Kidney (tissue), 14 donors: Measurements from ENCODE around the gene KIAA1614. TPM values are rescaled to one million over a fixed set of nuclear protein-coding genes. Genes with fewer than 3 reads are reported as not detected.

Experiments
- DNase-seq, 5 donors: peaks; one replicate each; pipeline ENCODE4 v3.0.0-alpha.2; 2013 to 2020
- FAIRE-seq: peaks from 2 replicates; lab custom pipeline; 2012; peaks lifted over from hg19 to GRCh38; lab: Jason Lieb, UNC
- H3K27ac ChIP-seq, 2 donors: one replicate each; pipeline ENCODE4 v1.7.0; 2013; ENCODE audit warnings: low read depth in 2 of 2, low read length in 2 of 2, inconsistent platforms in 1 of 2
- H3K27me3 ChIP-seq: one replicate; pipeline ENCODE4 v1.7.1; 2013; ENCODE audit warnings: low read length, inconsistent platforms; ENCODE audit not compliant: control insufficient read depth, insufficient read depth
- H3K36me3 ChIP-seq, 3 donors: one replicate each; pipeline versions ENCODE4 v1.7.0 to v1.7.1; 2013; ENCODE audit warnings: low read length in 3 of 3, control low read depth in 1 of 3, inconsistent platforms in 1 of 3; ENCODE audit not compliant: insufficient read depth in 3 of 3, control insufficient read depth in 2 of 3
- H3K4me1 ChIP-seq, 3 donors: one replicate each; pipeline versions ENCODE4 v1.7.0 to v1.7.1; 2013; ENCODE audit warnings: low read length in 3 of 3, inconsistent platforms in 1 of 3, low read depth in 1 of 3; ENCODE audit not compliant: control insufficient read depth in 2 of 3, insufficient read depth in 2 of 3
- H3K4me3 ChIP-seq, 3 donors: one replicate each; pipeline versions ENCODE4 v1.7.0 to v1.8.1; 2013; ENCODE audit warnings: low read length in 3 of 3, control low read depth in 1 of 3, inconsistent platforms in 1 of 3
- H3K9ac ChIP-seq, 3 donors: one replicate each; pipeline versions ENCODE4 v1.7.0 to v1.7.1; 2013; ENCODE audit warnings: low read length in 3 of 3, control low read depth in 1 of 3, inconsistent platforms in 1 of 3
- H3K9me3 ChIP-seq, 3 donors: one replicate each; pipeline versions ENCODE4 v1.7.0 to v1.7.1; 2013; ENCODE audit warnings: low read length in 3 of 3, control low read depth in 1 of 3, inconsistent platforms in 1 of 3; ENCODE audit not compliant: control insufficient read depth in 2 of 3, insufficient read depth in 1 of 3
- intact Hi-C: fragments of 100-400 bp; cut with DNase I; formaldehyde crosslinking; loops from one replicate; pipeline ENCODE4 v1.11.1; 2022
- polyA plus RNA-seq: library from polyadenylated mRNA; stranded (reverse); fragments of 350-450 nt; fragmentation: Illumina TruSeq; extraction: RNeasy Lipid Tissue Mini Kit (QIAGEN cat#74804); gene quantifications from one replicate; pipeline ENCODE4 v1.2.3, GENCODE V29; 2014; ENCODE audit warnings: low read depth, low replicate concordance; ENCODE audit not compliant: insufficient read depth
- total RNA-seq: library from RNA; stranded (reverse); fragmentation: NEBNext Ultra II Directional; extraction: Animal tissue kit (Norgen Biotek cat#: 25700); gene quantifications from one replicate; pipeline ENCODE4 v1.2.1, GENCODE V29; 2021
- TF ChIP-seq, protein P1 (sequence below): IDR thresholded peaks from 3 replicates; pipeline ENCODE4 v1.5.1; 2012; ENCODE audit warnings: mild to moderate bottlenecking, moderate library complexity, borderline replicate concordance; ENCODE audit not compliant: insufficient read depth; ENCODE audit errors: extremely low read depth
- donor health status: control.
- donor health status: control.
- donor health status: control.
- donor health status: control.
- donor health status: control.
- donor health status: DM: yes; HTN: yes; CAD: no.
- donor health status: Normal renal cell carcinoma (clear cell type).

The KIAA1614 gene
- total and polyA plus RNA-seq, 2 donors from 2014 or later, result 5.4 to 12.3 TPM

DNA sequence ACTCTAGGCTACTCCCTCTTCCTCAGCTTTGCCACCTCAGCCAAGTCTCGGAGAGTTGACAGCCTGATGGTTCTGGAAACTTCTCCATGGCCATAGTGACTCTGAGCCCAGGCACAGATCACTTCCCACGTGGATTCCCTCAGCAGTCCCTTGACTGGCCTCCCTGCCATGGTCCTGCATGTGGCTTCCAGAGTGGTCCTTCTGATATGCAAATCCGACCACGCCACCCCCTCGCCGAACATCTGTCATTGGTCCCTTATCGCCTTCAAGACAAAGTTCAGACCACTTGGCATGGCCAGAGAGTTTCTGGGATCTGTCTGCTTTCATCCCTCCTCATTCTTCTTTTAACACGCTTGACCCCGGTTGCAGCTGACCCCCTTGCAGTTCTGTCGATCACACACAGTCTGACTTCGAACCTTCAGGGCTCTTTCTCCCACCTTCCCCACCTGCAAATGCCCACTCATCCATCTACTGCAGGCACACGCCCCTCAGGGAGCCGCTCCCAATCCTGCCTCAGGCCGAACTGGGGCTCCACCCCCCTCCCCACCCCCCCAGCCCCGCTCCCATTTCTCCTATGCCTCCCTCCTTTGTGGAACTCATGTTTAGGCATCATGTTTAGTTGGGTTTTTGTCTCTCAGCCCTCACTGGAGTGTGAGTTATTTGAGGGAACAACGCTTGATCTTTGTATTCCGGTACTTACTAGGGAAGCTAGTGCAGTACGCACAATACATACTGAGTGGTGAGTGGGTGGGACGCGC, 29.0 kb downstream of the KIAA1614 start:
- peaks cover 0 to 7% (median 0%) of the 10 kb centered on the region in 3 donors for H3K36me3 ChIP-seq
- DNase-seq, result no peak

DNA sequence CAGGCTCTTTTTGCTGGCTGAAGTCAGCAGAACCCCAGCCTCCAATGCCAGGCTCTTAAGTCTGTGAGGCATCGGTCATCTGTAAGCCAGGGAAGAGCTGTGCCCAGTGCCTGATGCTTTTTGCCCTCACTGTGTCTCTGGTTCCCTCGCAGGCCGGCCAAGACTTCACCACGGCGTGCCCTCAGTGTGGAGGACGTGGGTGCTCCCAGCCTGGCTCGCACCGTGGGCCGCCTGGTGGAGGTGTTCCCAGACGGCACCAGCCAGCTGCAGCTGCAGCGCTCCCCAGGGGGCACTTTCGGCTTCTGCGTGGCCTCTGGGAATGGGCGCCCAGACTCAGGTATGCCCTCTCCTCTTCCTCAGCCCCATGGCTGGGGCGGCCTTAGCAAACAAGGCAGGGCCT, 32.5 kb downstream of the KIAA1614 start:
- TF ChIP-seq, protein P1, sequence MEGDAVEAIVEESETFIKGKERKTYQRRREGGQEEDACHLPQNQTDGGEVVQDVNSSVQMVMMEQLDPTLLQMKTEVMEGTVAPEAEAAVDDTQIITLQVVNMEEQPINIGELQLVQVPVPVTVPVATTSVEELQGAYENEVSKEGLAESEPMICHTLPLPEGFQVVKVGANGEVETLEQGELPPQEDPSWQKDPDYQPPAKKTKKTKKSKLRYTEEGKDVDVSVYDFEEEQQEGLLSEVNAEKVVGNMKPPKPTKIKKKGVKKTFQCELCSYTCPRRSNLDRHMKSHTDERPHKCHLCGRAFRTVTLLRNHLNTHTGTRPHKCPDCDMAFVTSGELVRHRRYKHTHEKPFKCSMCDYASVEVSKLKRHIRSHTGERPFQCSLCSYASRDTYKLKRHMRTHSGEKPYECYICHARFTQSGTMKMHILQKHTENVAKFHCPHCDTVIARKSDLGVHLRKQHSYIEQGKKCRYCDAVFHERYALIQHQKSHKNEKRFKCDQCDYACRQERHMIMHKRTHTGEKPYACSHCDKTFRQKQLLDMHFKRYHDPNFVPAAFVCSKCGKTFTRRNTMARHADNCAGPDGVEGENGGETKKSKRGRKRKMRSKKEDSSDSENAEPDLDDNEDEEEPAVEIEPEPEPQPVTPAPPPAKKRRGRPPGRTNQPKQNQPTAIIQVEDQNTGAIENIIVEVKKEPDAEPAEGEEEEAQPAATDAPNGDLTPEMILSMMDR, result no peak
- no peaks in the 10 kb centered on the region for H3K9me3 ChIP-seq
- DNase-seq (no peak), FAIRE-seq (no peak)
- no peak overlapping the region for H3K9ac ChIP-seq
- no peak overlapping the region for H3K4me3 ChIP-seq
- H3K4me1 ChIP-seq, result no peaks in the 10 kb centered on the region
- peaks cover 0 to 3% (median 0%) of the 10 kb centered on the region in 3 donors for H3K36me3 ChIP-seq
- H3K27me3 ChIP-seq, result no peaks in the 10 kb centered on the region
- intact Hi-C loops, result no loop called here
- H3K27ac ChIP-seq, result no peak overlapping the region

More for the DNA sequence above, 29.0 kb downstream of the KIAA1614 start:
- Histone ChIP-seq H3K9me3 (no peaks in the 10 kb centered on the region), H3K4me1 (no peaks in the 10 kb centered on the region), H3K27ac (no peak overlapping the region), H3K9ac (no peak overlapping the region), H3K27me3 (no peaks in the 10 kb centered on the region), H3K4me3 (no peak overlapping the region)
- no peak for FAIRE-seq
- TF ChIP-seq, protein P1, result no peak
- intact Hi-C loops, result no loop called here

DNA sequence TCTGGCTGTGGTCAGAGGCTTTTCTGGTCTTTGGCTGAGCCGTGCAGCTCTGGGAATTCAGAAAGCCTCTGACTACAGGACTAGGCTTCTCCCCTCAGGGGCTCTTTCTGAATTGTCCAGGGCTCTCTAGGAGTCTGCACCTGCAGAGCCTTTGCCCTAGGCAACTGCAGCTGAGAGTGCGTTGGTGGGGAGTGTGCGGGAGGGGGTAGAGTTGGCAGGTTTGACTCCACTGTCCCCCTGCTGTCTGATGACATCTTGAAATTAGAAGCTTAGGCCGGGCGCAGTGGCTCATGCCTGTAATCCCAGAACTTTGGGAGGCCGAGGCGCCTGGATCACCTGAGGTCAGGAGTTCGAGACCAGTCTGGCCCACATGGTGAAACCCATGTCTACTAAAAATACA, 32.9 kb downstream of the KIAA1614 start:
- no peak overlapping the region for H3K27ac ChIP-seq
- H3K4me1 ChIP-seq, result no peaks in the 10 kb centered on the region
- H3K9me3 ChIP-seq, result no peaks in the 10 kb centered on the region
- H3K9ac ChIP-seq, result no peak overlapping the region
- peaks cover 0 to 3% (median 2%) of the 10 kb centered on the region in 3 donors for H3K36me3 ChIP-seq
- H3K27me3 ChIP-seq, result no peaks in the 10 kb centered on the region
- H3K4me3 ChIP-seq, result no peak overlapping the region
- DNase-seq (no peak), FAIRE-seq (no peak)
- intact Hi-C loops, result no loop called here
- TF ChIP-seq, protein P1, result no peak
